CD1c-positive myeloid dendritic cell (primary cell): ENCODE results near the gene ST8SIA6.

Experiments
- DNase-seq: peaks from one replicate; pipeline ENCODE4 v3.0.0-alpha.2; 2016; ENCODE audit errors: extremely low spot score

The ST8SIA6 gene

GRCh38 chr10:17385066-17385465, 69.3 kb downstream of the ST8SIA6 start:
- DNase-seq, result no peak

DNA sequence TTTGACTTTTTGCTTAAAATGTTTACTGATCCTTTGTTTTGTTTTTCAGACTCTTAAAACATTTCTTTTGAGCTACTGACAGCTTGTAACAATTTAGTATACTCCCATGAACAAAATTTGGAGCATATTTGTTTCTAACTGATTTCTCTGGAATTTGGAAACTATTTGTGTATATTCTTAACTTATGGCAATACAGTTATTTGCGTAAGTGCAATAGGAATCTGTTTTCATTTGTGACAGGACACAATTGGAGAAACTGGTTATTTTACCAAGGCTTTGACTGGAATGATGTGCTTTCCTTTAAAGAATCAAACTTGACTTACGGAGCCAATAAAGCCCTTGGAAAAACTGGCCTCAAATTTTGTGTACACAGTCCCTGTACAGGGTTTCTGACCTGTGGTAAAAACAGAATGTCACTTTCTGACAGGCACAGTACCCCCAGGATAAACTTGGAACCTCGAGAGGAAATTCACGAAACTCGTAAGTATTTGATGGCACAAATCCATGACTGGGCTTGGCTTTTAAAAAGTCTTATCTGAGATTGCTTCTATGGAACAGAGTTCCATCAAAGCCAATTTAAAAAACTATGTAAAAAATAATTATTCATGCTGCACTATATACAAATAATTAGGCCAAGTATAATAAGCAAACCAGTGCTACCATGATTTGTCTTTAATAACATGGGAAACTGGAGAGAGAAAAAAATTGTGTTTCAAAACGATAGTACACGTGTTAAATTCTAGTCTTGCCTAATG, 70.4 kb downstream of the ST8SIA6 start:
- DNase-seq, result no peak

GRCh38 chr10:17381502-17382142, 72.8 kb downstream of the ST8SIA6 start:
- no peak for DNase-seq

DNA sequence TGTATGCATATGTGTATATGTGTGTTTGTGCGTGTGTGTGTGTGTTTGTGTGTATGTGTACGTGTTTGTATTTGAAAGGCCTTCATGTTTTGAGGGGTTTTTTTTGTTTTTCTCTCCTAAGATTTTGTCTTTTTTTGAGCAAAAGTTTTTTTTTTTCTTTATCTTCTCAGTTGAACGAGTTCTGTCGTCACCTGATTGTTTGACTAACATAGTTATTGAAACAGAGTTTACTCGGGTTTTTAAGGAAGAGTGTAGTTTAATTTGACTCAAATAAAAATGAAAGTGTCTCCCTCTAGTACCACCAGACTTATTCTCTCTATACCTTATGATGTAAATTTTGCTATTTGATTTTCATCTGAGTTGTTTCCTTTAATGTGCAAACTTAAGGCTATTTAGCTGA, 73.5 kb downstream of the ST8SIA6 start:
- no peak for DNase-seq

GRCh38 chr10:17380016-17380415, 74.4 kb downstream of the ST8SIA6 start:
- no peak for DNase-seq

DNA sequence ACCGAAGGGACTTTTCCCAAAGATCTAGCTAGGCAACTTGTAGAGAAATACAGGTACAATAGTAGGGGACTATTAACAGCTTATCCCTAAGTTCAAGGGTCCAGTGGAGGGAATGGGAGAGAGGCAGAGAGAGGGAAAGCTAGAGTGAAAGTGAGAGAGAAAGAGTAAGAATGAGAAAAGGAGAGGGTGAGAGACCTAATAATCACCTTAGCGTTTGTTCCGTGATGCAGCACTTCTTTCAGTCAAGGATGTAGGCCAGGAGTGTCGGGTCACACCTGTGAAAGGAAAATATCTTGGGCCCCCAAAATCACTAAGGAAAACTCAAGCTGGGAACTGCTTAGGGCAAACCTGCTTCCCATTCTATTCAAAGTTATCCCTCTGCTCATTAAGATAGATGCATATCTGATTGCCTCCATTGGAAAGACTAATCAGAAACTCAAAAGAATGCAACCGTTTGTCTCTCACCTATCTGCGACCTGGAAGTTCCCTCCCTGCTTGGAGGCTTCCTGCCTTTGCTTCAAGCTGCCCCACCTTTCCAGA, 75.2 kb downstream of the ST8SIA6 start:
- no peak for DNase-seq

- peak; percentile 26 for DNase-seq
These were observed 78.3 kb downstream of the ST8SIA6 start for GRCh38 chr10:17375936-17376584.

DNA sequence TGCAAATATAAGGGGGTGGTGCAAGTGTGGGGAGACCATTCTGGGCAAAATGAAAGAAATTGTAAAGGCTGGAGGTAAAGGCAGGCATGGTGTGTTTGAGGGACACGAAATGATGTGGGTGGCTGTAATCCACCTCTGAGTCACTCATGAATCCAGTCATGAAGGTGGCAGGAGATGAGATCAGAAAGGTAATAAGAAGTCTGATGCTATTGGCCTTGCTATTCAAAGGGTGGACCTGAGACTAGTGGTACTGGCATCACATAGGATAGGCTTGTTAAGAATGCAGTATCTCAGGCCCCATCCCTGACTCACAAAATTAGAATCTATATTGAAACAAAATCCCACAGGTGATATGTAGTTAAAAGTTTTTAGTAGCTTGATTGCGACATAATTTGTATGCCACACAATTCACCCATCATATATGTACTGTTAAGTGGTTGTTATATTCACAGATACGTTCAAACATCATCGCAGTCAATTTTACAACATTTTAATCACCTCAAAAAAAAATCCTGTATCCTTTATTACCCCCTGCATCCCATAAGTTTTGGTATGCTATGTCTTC, 85.6 kb downstream of the ST8SIA6 start:
- no peak for DNase-seq

DNA sequence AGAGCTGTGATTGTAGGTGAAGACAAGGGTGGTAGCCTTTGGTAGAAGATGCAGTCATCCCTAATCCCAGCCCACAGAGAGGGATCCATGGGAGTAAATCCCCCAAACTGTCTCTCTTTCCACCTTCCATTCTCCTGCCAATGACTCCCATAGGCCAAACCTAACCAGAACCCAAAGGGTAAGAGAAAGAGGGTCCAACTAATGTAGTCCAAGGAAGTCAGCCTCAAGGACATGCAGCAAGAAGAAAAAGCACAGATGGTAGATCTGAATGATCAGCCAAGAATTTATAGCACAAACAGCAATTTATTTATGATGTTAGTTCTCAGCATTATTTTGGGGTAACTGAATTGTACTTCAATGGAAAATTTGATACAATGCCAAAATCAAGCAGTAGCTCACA, 87.7 kb downstream of the ST8SIA6 start:
- DNase-seq, result no peak

DNA sequence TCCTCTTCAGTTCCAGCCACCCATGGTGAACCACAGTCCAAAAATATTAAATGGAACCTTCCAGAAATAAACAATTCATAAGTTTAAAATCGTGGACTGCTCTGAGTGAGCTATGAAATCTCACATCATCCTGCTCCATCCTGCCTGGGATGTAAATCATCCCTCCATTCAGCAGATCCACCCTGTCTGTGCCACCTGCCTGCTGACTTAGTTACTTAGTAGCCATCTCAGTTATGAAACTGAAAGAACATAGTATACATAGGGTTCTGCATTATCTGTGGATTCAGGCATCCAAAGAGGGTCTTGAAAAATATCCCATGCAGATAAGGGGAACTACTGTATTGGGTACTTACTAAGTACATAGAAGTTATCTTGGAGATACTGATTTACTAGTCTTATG, 89.0 kb downstream of the ST8SIA6 start:
- DNase-seq, result no peak

DNA sequence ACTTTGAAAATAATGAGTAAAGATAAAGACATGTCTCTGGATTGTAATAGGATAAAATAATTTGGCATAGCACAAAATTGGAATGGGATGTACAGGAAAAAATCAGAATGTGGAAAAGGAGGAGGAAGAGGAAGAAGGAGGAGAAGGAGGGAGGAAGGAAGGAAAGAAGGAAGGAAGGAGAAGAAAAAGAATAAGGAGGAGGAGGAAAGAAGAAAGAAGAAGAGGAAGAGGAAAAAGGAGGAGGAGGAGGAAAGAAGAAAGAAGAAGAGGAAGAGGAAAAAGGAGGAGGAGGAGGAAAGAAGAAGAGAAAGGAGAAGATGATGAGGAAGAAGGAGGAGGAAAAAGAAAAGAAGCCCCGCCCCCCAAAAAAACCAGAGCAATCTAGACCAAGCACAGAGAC, 95.9 kb downstream of the ST8SIA6 start:
- DNase-seq, result no peak

DNA sequence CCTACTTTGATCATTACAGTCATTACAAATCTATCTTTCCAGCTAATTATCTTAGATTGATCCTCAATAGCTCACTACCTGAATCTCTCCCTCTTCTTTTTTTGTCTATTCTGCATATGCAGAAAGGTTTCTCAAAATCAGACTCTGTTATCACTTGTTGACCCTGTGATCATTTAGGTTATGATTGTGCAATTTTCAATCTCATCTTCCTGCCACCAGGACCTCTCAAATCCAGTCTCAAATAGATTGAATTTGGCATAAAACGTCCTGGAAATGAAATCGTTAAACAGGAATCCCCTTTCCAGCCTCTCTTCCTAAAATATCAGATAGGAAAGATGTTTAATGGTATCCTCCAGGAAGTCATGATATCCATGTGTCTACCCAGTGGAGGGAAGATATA, 96.6 kb downstream of the ST8SIA6 start:
- no peak for DNase-seq

DNA sequence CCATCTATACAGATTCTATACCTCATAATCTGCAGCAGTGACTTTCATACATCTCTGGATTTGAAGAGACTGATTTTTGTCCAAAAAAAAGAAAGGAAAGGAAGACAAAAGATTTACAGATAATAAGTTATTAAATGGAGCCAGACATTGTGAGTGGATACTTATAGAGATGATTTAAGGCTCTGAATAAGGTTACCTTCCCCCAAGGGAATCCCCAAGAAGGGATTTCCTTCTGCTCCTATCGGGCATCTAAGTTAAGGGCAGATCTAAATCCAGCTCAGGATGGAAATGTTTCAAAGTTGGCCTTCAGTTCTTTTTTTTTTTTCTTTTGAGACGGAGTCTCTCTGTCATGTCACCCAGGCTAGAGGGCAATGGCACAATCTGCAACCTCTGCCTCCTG, 97.6 kb downstream of the ST8SIA6 start:
- no peak for DNase-seq

DNA sequence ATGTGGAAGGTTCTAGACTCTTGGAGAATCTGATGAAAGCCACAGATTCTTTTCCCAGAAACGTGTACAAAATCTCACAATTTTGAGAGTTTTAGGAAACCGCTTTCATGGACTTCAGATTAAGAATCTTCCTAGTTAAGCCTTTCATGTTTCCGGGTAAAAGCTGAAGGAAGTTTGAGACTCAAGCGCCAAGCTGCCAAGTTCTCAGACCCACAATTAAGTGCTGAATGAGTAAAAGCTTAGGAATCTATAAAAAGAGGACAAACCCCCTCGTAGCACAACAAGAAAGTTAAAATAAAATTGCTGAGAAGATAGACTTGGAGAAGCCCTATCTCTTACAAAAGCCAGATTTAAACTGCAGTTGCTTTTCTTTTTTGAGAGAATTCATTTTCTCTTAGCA, 99.6 kb downstream of the ST8SIA6 start:
- no peak for DNase-seq

GRCh38 chr10:17353568-17354300, 100.7 kb downstream of the ST8SIA6 start:
- no peak for DNase-seq

DNA sequence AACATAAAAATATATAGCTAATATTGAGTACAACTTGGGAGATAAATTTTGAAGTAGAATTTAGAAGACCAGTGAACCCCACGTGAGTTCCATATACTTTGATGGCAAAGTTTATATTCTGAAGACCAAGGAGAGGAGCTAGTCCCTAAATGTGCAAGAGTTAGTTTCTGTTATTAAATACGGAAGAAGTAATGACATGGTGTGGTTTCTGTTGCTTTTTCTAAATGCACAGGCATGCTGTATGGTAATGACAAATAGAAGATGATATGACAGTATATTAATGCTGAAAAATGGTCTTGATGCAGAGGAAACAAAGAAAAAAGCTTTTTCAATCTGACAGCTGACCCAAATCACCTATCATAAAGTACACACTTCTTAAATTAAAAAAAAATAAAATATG, 101.8 kb downstream of the ST8SIA6 start:
- DNase-seq, result no peak

- DNase-seq, result no peak
These were observed 102.9 kb downstream of the ST8SIA6 start for GRCh38 chr10:17351506-17351905.

- no peak for DNase-seq
These were observed 104.7 kb downstream of the ST8SIA6 start for GRCh38 chr10:17349717-17350116.

DNA sequence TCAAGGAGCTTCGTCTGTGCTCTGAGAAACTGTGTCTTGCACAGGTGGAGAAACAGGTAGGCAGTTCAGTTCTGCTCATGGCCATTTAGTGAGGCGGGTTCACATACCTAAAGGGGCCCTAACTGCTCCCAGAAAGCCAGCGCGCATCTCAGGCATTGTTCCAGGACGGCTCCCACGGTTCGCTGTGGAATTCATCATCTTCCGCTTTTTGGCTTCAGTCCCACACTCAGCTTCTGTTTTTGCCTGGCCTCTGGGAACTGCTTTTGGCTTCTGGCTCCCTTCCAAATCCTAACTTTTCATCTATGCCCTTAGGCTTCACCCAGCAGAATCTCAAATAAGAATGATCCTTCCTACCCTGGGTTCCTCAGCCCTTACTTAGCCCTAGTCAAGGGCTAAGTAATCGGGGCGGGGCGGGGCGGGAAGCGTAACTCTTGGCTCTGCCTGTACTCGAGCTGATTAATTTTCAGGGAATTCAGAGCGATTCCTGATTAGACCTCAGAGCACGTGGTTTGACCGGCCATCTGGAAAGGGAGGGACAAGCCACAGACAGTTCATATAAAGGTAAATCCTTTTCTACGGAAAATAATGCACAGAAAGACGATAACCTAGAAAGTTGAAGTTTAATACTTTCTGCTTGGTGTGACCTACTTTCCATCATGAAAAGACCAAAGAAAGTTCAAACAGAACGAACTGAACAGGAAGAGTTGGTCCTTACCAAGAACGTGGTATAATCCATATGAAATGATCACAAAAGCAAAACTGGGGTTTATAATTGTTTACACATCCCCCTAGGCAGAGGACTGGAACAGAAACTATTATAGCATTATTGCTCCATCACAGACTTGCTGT, 105.7 kb downstream of the ST8SIA6 start:
- DNase-seq, result no peak

DNA sequence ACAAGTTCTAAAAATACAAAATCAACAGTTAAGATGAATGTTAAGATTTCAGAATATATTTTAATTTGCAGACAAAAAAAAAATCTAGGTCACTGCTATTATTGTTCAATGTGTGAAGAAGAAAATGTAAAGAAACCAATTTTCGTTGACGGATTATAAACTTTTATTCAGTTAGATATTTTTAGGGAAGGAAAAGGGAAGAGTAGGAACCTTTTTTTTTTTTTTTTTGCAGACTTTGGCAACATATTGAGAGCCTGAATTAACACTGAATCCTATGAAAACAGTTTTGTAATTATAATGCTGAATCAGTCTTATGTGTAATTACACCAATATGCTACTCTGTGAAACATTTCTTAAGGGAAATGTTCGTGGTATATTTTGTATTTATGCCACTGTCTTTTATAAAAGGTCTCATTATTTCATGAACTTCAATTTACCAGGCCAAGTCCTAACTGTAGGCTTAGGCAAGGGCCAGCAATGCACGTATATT, 106.3 kb downstream of the ST8SIA6 start:
- DNase-seq, result no peak

DNA sequence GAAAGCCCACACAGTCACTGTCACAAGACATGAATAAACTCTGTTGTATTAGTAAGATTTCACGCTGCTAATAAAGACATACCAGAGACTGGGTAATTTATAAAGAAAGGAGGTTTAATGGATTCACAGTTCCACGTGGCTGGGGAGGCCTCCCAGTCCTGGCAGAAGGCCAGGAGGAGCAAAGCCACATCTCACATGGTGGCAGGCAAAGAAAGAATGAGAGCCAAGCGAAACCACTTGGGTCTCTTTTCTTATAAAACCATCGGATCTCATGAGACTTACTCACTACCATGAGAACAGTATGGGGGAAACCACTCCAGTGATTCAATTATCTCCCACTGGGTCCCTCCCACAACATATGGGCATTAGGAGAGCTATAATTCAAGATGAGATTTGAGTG, 110.2 kb downstream of the ST8SIA6 start:
- no peak for DNase-seq
